GM19467 (cell line): ENCODE measurements around the gene SRRM2.

Source experiments
- ATAC-seq: cut with Tn5 transposase; IDR thresholded peaks from one replicate; pipeline ENCODE4 v1.9.1; 2021; ENCODE audit warnings: mild to moderate bottlenecking, moderate library complexity; ENCODE audit not compliant: unreplicated experiment

SRRM2 gene

DNA sequence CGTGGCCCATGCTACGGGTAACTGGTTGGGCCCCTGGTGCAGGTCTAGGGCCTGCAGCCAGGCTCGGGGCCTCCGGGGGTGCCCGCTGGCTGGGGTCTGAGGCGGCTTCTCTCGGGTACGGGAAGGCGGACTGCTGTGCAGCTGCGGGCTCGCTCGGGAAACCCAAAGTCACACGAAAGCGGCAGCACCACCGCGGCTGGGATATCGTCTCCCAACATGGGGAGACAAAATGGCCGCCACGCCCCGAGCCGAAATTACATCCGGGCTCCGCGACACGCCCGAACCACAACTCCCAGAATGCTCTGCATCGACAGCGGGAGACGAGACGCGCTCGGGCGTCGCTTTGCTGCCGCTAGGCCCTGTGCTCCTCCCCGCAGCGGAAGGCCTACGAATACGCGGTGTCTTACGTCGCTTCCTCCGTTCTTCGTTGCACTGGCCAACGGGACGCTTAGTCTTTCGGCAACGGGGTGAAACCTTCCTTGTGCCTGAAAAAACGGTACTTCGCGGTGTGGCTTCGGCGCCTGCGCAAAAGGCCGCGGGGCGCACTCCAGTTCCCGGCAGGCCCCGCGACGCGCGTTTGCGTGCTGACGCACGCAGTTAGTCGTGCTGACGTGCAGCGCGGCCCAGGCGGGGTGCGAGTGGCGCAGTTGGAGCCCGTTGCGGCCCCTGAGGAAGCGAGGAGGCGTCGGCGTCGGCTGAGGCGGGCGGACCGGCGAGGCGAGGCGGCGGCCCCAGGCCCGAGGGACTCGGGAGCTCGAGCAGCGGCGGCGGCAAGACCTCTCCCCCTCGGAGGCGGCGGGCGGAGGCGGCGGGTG, at the start of gene SRRM2:
TSS of gene SRRM2 (plus strand) at position 604 of the 815 bp plus-strand sequence. CDS start 3,727 bp downstream, outside the sequence.
- peak; percentile 76 for ATAC-seq

- ATAC-seq = no peak
These were observed 49.3 kb upstream of the SRRM2 start for GRCh38 chr16:2702871-2703745.

DNA sequence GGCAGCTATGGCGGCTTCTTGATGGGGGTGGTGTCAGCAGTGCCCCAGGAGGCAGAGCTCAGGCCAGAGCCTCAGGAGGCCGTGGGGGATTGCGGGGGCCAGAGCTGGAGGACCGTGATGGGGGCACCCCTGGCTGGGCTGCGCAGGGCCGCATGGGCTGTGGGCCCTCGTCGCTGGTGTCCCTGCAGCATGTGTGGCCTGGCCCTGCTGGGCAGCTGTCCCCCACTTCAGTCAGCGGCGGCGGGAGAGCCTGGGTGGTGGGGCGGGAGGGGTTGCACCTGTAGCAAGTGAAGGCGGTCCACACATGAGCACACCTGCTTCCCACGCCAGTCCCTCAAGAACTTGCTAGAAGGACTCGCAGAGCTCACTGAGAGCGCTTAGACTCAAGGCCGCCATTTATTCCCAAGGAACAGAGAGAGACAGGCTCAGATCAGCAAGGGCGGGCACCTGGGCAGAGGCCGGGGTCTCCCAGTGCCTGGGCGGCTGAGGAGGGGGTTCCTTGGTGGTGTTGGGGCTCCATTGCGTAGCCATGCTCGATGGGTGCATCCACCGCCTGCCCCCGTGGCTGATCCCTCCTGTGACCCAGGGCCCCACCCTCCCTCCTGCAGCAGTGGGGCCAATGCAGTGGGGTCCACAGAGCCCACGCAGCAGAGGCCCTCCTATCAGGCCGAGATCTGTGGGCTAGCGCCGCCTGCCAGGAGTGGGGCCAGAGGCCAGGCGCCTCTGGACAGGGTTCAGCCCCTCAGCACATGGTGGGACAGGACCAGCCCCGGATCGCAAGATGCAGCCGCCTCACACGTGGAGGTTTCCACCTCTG, 48.1 kb upstream of the SRRM2 start:
- ATAC-seq = no peak

DNA sequence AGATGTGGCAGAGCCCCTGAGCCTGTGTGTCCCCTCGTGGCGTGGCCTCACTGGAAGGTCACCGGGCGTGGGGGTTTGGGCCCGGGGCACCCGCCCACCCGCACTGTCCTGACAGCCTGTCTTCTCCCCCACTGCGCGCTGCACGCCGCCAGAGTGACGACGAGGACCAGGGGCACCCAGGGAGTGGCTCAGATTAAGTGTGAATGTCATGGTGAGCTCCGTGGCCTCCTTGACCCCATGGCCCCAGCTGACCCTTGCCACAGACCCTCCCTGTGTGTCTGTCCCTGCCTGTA, 47.5 kb upstream of the SRRM2 start:
- ATAC-seq = no peak

GRCh38 chr16:2705351-2705750, 47.1 kb upstream of the SRRM2 start:
- no peak for ATAC-seq

GRCh38 chr16:2706085-2706484, 46.4 kb upstream of the SRRM2 start:
- no peak for ATAC-seq

- ATAC-seq = no peak
These were observed 45.7 kb upstream of the SRRM2 start for GRCh38 chr16:2706611-2707311.

GRCh38 chr16:2707368-2708289, 44.8 kb upstream of the SRRM2 start:
- no peak for ATAC-seq

DNA sequence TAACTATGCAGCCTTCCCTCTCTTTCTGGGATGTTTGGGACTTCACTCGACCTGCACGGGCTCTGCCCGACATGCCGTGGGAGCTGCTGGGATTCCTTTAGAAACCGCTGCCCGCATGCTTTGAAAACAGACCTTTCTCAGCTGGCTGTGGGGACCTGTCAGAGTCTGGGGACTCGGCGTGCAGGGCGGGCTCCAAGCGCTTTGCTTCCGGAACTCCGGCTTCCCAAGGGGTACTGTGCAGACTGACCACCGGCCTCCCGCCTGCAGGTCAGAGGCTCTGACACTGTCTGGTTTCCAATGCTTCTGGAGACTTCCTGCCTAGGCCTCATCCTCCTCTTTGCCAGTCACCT, 44.2 kb upstream of the SRRM2 start:
- ATAC-seq = no peak

DNA sequence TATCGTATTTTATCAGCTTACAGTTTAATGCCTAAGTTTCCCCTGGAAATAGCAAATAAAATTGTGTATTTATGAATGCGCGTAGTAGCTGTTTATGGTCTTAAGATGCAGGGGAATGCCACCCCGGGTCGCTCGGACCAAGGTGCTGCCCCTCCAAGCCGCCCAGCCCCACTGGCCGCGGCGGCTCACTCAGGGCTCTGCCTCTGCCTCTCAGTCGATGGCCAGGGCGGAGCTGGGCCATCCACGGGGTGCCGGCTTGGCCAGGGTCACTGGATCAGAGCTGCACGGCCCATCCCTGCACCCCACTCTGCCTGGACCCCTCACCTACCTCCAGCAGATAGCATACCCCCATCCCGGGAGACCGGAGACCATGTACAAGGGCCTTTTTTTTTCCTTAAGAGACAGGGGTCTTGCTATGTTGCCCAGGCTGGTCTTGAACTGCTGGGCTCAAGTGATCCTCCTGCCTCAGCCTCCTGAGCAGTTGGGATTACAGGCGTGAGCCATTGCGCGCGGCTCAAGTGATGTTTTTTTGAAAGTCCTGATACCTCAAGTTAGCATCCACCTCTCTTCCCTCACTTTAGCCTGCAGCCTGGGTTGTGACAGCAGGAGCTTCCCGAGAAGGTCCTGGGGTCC, 43.4 kb upstream of the SRRM2 start:
- no peak for ATAC-seq

DNA sequence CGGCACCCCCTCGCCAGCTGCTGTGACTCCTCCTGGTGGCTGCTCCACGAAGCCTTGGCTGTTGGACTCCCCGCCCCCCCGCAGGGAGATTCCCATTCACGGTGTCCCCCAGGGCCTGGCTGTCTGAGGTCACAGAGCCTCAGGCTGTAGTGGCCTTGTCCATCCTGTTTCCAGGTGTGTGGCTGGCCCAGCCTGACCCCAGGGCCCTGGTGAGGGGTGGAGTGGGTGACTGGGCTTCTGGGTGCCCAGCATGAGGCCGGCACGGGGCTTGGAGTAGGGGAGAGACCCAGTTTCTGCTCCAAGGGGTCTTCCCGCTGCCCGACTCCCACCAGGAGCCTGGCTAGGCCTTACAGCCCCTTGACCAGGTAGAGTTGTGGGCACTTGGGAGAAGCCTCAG, 42.9 kb upstream of the SRRM2 start:
- ATAC-seq = no peak

DNA sequence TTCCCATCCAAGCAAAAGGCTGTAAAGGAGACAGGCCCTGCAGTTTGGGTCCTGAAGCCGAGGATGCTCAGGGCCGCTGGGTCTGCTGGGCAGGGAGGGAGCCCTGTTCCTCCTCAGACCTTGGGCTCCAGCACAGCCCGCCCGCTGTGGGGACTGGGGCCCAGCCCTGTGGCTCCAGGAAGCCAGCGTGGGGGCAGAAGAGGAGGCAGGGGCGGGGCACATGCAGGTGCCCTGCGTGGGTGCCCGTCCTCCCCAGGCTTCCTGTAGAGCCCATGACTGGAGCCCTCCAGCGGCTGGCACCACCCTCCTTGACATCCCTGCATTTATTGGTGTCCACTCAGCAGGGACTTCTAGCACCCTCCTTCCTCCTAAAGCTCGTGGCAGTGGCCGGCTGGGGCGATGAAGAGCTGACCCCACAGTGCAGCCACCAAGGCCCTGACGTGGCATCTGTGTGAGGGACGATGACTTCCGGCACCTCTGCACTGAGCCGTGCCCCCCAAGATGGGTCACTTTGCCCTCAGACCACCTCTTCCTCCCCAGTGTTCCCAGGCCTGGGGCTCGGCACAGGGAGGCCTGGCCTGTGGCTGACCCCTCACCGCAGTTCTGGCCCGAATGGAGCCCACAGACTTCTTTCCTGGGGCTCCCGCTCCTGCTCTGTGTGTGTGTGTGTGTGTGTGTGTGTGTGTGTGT, 42.3 kb upstream of the SRRM2 start:
- no peak for ATAC-seq

GRCh38 chr16:2710711-2711231, 41.7 kb upstream of the SRRM2 start:
- ATAC-seq = no peak

GRCh38 chr16:2711370-2712062, 40.9 kb upstream of the SRRM2 start:
- ATAC-seq = no peak

DNA sequence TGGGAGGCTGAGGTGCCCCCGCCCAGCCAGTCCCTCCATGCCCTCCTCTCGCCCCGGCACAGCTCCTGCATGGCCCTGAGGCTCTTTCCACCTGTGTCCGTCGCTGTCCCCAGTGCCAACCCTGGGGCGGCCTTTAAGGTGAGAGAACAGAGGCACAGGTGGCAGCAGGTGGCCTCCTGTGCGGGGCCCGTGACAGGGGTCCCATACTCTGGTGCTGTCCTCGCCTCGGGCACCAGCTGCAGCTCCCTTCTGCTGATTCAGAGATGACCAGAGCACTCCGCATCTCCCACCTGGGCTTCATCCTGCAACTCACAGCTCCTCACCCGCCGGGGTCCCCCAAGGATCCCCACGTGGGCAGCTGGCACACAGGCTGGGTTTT, 40.4 kb upstream of the SRRM2 start:
- ATAC-seq = no peak

- ATAC-seq = no peak
These were observed 39.9 kb upstream of the SRRM2 start for GRCh38 chr16:2712546-2712945.

DNA sequence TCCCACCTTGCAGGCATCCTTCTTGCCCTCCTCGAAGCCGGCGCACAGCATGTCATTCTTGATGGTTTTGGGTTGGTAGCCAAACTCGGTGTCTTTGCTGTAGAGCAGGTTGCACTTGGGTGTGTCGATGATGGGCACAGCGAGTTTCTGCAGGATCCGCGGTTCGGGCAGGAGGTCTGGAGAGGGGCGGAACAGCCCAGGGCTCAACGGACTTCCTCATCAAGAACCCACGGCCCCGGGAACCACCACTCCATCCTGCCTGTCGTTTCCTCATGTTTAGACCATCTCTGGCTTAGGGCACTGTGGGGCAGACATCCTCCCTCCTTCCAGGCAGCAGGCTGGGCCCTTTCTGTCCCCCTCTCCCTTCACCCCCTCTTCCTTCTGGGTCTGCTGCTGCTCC, 38.9 kb upstream of the SRRM2 start:
- ATAC-seq = no peak
